OCI-LY1 (cell line): Measurements from ENCODE around the gene MICALL2.

Experiments used
- CTCF ChIP-seq: fragments of 200-600 bp; sonication (generic), shearing (Covaris generic); IDR thresholded peaks from 2 replicates; pipeline ENCODE4 v1.5.1; 2017; ENCODE audit warnings: mild to moderate bottlenecking, antibody characterized with exemption, low read length, moderate library complexity, mixed read lengths
- EZH2 ChIP-seq: fragments of 200-600 bp; sonication (generic), shearing (Covaris generic); IDR thresholded peaks from 2 replicates; pipeline ENCODE4 v1.8.0; 2017; ENCODE audit warnings: borderline replicate concordance, mixed run types, mild to moderate bottlenecking, antibody characterized with exemption, low read length, moderate library complexity, mixed read lengths

GRCh38 chr7:1487466-1487865, 28.2 kb upstream of the MICALL2 start:
- no peak for TF ChIP-seq CTCF
- TF ChIP-seq EZH2 = no peak
